ENCODE measurements around the gene ARID1A. TPM values are rescaled to one million over a fixed set of nuclear protein-coding genes. Genes with fewer than 3 reads are reported as not detected.

The ARID1A gene
- total and polyA plus RNA-seq, 4 donors, result 12.2 to 31.9 (median 20.2) TPM

GRCh38 chr1:26775666-26776065 lies 79.9 kb downstream of the ARID1A start:
- Histone ChIP-seq H3K4me3 (ENCODE audit: low read depth in 1 of 3, low read length in 3 of 3) (no peak overlapping the region), H3K27me3 (ENCODE audit: control insufficient read depth in 4 of 4, insufficient read depth in 4 of 4, low read length in 3 of 4) (no peaks in the 10 kb centered on the region), H3K4me1 (ENCODE audit: control insufficient read depth in 4 of 4, insufficient read depth in 4 of 4, low read length in 3 of 4) (peaks cover 7 to 16% (median 14%) of the 10 kb centered on the region in 4 donors), H3K36me3 (ENCODE audit: control insufficient read depth in 4 of 4, insufficient read depth in 3 of 4, low read depth in 1 of 4, low read length in 3 of 4) (peaks cover 25 to 81% (median 61%) of the 10 kb centered on the region in 4 donors), H3K27ac (ENCODE audit: low read depth in 1 of 2, low read length in 2 of 2) (no peak overlapping the region), H3K9ac (ENCODE audit: low read depth in 1 of 2, low read length in 2 of 2) (no peak overlapping the region), H3K9me3 (ENCODE audit: control insufficient read depth in 4 of 4, low read length in 3 of 4) (no peaks in the 10 kb centered on the region)
- TF ChIP-seq TAF1 (conservative IDR thresholded peaks at IDR 0.05) (no peak), HNF4G (IDR thresholded peaks at IDR 0.05) (no peak), JUND (IDR thresholded peaks at IDR 0.05) (no peak), MAX (IDR thresholded peaks at IDR 0.05) (no peak), SP1 (IDR thresholded peaks at IDR 0.05) (no peak), GABPA (IDR thresholded peaks at IDR 0.05 in 1 of 2, conservative IDR thresholded peaks at IDR 0.05 in 1 of 2) (no peak)
- TF ChIP-seq, protein P1, sequence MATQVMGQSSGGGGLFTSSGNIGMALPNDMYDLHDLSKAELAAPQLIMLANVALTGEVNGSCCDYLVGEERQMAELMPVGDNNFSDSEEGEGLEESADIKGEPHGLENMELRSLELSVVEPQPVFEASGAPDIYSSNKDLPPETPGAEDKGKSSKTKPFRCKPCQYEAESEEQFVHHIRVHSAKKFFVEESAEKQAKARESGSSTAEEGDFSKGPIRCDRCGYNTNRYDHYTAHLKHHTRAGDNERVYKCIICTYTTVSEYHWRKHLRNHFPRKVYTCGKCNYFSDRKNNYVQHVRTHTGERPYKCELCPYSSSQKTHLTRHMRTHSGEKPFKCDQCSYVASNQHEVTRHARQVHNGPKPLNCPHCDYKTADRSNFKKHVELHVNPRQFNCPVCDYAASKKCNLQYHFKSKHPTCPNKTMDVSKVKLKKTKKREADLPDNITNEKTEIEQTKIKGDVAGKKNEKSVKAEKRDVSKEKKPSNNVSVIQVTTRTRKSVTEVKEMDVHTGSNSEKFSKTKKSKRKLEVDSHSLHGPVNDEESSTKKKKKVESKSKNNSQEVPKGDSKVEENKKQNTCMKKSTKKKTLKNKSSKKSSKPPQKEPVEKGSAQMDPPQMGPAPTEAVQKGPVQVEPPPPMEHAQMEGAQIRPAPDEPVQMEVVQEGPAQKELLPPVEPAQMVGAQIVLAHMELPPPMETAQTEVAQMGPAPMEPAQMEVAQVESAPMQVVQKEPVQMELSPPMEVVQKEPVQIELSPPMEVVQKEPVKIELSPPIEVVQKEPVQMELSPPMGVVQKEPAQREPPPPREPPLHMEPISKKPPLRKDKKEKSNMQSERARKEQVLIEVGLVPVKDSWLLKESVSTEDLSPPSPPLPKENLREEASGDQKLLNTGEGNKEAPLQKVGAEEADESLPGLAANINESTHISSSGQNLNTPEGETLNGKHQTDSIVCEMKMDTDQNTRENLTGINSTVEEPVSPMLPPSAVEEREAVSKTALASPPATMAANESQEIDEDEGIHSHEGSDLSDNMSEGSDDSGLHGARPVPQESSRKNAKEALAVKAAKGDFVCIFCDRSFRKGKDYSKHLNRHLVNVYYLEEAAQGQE (IDR thresholded peaks at IDR 0.05), result no peak
- 71% methylated on average over 4 of the region's 4 CpGs for WGBS
- DNase-seq (ENCODE audit: low spot score), result no peak

DNA sequence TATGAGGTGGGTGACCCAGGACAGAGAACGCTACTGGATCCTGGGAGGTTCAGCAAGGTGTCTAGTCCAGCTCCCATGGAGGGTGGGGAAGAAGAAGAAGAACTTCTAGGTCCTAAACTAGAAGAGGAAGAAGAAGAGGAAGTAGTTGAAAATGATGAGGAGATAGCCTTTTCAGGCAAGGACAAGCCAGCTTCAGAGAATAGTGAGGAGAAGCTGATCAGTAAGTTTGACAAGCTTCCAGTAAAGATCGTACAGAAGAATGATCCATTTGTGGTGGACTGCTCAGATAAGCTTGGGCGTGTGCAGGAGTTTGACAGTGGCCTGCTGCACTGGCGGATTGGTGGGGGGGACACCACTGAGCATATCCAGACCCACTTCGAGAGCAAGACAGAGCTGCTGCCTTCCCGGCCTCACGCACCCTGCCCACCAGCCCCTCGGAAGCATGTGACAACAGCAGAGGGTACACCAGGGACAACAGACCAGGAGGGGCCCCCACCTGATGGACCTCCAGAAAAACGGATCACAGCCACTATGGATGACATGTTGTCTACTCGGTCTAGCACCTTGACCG lies 83.4 kb downstream of the ARID1A start:
- Histone ChIP-seq H3K9ac (ENCODE audit: low read depth in 1 of 2, low read length in 2 of 2) (no peak overlapping the region), H3K4me1 (ENCODE audit: control insufficient read depth in 4 of 4, insufficient read depth in 4 of 4, low read length in 3 of 4) (peaks cover 8 to 51% (median 38%) of the 10 kb centered on the region in 4 donors), H3K36me3 (ENCODE audit: control insufficient read depth in 4 of 4, insufficient read depth in 3 of 4, low read depth in 1 of 4, low read length in 3 of 4) (peaks cover 15 to 48% (median 35%) of the 10 kb centered on the region in 4 donors), H3K27ac (ENCODE audit: low read depth in 1 of 2, low read length in 2 of 2) (no peak overlapping the region), H3K27me3 (ENCODE audit: control insufficient read depth in 4 of 4, insufficient read depth in 4 of 4, low read length in 3 of 4) (no peaks in the 10 kb centered on the region), H3K4me3 (ENCODE audit: low read depth in 1 of 3, low read length in 3 of 3) (no peak overlapping the region), H3K9me3 (ENCODE audit: control insufficient read depth in 4 of 4, low read length in 3 of 4) (no peaks in the 10 kb centered on the region)
- TF ChIP-seq GABPA (IDR thresholded peaks at IDR 0.05 in 1 of 2, conservative IDR thresholded peaks at IDR 0.05 in 1 of 2), result no peak
- no peak for TF ChIP-seq YY1 (IDR thresholded peaks at IDR 0.05)
- no peak for TF ChIP-seq TAF1 (conservative IDR thresholded peaks at IDR 0.05)
- no peak for TF ChIP-seq NR2F2 (IDR thresholded peaks at IDR 0.05)
- no peak for TF ChIP-seq HNF4A (conservative IDR thresholded peaks at IDR 0.05)
- DNase-seq (ENCODE audit: low spot score), result no peak
- WGBS, result 88% methylated on average over 11 of the region's 11 CpGs

DNA sequence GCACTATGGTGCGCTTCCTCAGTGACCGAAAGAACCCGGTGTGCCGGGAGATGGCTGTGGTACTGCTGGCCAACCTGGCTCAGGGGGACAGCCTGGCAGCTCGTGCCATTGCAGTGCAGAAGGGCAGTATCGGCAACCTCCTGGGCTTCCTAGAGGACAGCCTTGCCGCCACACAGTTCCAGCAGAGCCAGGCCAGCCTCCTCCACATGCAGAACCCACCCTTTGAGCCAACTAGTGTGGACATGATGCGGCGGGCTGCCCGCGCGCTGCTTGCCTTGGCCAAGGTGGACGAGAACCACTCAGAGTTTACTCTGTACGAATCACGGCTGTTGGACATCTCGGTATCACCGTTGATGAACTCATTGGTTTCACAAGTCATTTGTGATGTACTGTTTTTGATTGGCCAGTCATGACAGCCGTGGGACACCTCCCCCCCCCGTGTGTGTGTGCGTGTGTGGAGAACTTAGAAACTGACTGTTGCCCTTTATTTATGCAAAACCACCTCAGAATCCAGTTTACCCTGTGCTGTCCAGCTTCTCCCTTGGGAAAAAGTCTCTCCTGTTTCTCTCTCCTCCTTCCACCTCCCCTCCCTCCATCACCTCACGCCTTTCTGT lies 84.6 kb downstream of the ARID1A start:
- Histone ChIP-seq H3K9me3 (ENCODE audit: control insufficient read depth in 4 of 4, low read length in 3 of 4) (no peaks in the 10 kb centered on the region), H3K9ac (ENCODE audit: low read depth in 1 of 2, low read length in 2 of 2) (no peak overlapping the region), H3K4me3 (ENCODE audit: low read depth in 1 of 3, low read length in 3 of 3) (no peak overlapping the region), H3K27ac (ENCODE audit: low read depth in 1 of 2, low read length in 2 of 2) (peak overlapping the region; percentile 80 to 86), H3K27me3 (ENCODE audit: control insufficient read depth in 4 of 4, insufficient read depth in 4 of 4, low read length in 3 of 4) (no peaks in the 10 kb centered on the region), H3K4me1 (ENCODE audit: control insufficient read depth in 4 of 4, insufficient read depth in 4 of 4, low read length in 3 of 4) (peaks cover 14 to 63% (median 51%) of the 10 kb centered on the region in 4 donors), H3K36me3 (ENCODE audit: control insufficient read depth in 4 of 4, insufficient read depth in 3 of 4, low read depth in 1 of 4, low read length in 3 of 4) (peaks cover 9 to 35% (median 24%) of the 10 kb centered on the region in 4 donors)
- WGBS, result 40% methylated on average over 21 of the region's 21 CpGs
- DNase-seq (ENCODE audit: low spot score), result no peak
- no peak for TF ChIP-seq GABPA (IDR thresholded peaks at IDR 0.05 in 1 of 2, conservative IDR thresholded peaks at IDR 0.05 in 1 of 2)
- TF ChIP-seq, protein P1 (IDR thresholded peaks at IDR 0.05), result peak; percentile 96
- TF ChIP-seq FOXA2 (IDR thresholded peaks at IDR 0.05), result peak; percentile 49
- TF ChIP-seq HNF4A (conservative IDR thresholded peaks at IDR 0.05), result peak; percentile 48 to 73
- no peak for TF ChIP-seq EGR1 (IDR thresholded peaks at IDR 0.05; ENCODE audit: low read depth in 2 of 2)
- peak; percentile 70 for TF ChIP-seq YY1 (IDR thresholded peaks at IDR 0.05)
- TF ChIP-seq TAF1 (conservative IDR thresholded peaks at IDR 0.05), result no peak
- peak in 1 of 2 donors; percentile 66 for TF ChIP-seq JUND (IDR thresholded peaks at IDR 0.05)
- TF ChIP-seq NR2F2 (IDR thresholded peaks at IDR 0.05), result no peak
- peak; percentile 33 for TF ChIP-seq ZBTB33 (IDR thresholded peaks at IDR 0.05)
- peak; percentile 76 for TF ChIP-seq SP1 (IDR thresholded peaks at IDR 0.05)
- peak; percentile 23 for TF ChIP-seq FOXA1 (IDR thresholded peaks at IDR 0.05)
